Stimulated activated naive CD8-positive, alpha-beta T cell treated with anti-CD3 and anti-CD28 coated beads, Interleukin-15, amount 100 ng/mL, for 72 hours (primary cell): ENCODE results near the gene TMEM128.
A peak's percentile ranks its signal among the peaks of the same experiment; 100 is the strongest.

ENCODE experiments used
- ATAC-seq: fragments of 150-1000 bp; cut with Tn5 transposase; 2 replicates; pipeline ENCODE4 v1.10.0; 2021; ENCODE audit warnings: mild to moderate bottlenecking, moderate library complexity
- DNase-seq, 2 donors: peaks; one replicate each; pipeline ENCODE4 v3.0.0; 2021 to 2022
- H3K27ac Mint-ChIP-seq, 2 donors: one replicate each; pipeline ENCODE4 v1.8.0; 2022; ENCODE audit warnings: mild to moderate bottlenecking in 2 of 2, mixed read lengths in 2 of 2, moderate library complexity in 2 of 2
- H3K27me3 Mint-ChIP-seq: one replicate; pipeline ENCODE4 v1.8.0; 2022; ENCODE audit warnings: mixed read lengths
- H3K4me1 Mint-ChIP-seq: one replicate; pipeline ENCODE4 v1.8.0; 2022; ENCODE audit warnings: mild to moderate bottlenecking, mixed read lengths
- H3K4me3 Mint-ChIP-seq, 2 donors: one replicate each; pipeline ENCODE4 v1.8.0; 2022; ENCODE audit warnings: mild to moderate bottlenecking in 2 of 2, mixed read lengths in 2 of 2, moderate library complexity in 1 of 2
- H3K9me3 Mint-ChIP-seq, 2 donors: one replicate each; pipeline ENCODE4 v1.8.0; 2022; ENCODE audit warnings: mixed read lengths in 2 of 2

Gene TMEM128, protein sequence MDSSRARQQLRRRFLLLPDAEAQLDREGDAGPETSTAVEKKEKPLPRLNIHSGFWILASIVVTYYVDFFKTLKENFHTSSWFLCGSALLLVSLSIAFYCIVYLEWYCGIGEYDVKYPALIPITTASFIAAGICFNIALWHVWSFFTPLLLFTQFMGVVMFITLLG

GRCh38 chr4:4248029-4248884, at the start of gene TMEM128:
TMEM128 (minus strand) TSS chr4:4248223; CDS start chr4:4248202, 21 bp downstream.
- H3K4me1 Mint-ChIP-seq, result peaks cover 35% of the 10 kb centered on the region
- ATAC-seq, result peak; percentile 98

DNA sequence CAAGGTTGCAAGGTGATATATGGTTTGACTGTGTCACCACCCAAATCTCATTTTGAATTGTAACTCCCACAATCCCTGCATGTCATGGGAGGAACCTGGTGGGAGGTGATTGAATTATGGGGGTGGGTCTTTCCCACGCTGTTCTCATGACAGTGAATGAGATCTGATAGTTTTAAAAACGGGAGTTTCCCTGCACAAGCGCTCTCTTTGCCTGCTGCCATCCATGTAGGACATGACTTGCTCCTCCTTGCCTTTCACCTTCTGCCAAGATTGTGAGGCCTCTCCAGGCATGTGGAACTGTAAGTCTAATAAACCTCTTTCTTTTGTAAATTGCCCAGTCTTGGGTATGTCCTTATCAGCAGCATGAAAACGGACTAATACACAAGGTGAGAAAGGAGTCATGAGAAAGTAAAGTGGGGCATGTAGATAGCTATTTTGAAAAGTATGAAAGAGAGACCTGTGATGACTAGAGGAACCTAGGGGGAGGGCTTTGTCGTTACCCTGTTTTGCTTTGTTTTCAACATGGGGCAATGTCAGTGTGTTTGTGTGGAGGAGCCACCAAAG, 48.3 kb upstream of the TMEM128 start:
- H3K27me3 Mint-ChIP-seq, result no peaks in the 10 kb centered on the region
- DNase-seq, result no peak
- no peaks in the 10 kb centered on the region for H3K9me3 Mint-ChIP-seq
- ATAC-seq, result no peak
- H3K27ac Mint-ChIP-seq, result peak overlapping the region in 1 of 2 donors; percentile 29
- H3K4me3 Mint-ChIP-seq, result no peak overlapping the region
- H3K4me1 Mint-ChIP-seq, result peaks cover 10% of the 10 kb centered on the region

More at GRCh38 chr4:4248029-4248884, at the start of gene TMEM128:
- Mint-ChIP-seq H3K4me3 (peak within 1 kb of the TSS; percentile 92 to 96), H3K27me3 (no peaks in the 10 kb centered on the region), H3K27ac (peak within 1 kb of the TSS; percentile 99), H3K9me3 (no peaks in the 10 kb centered on the region)
- DNase-seq, result peak; percentile 86 to 90

GRCh38 chr4:4293279-4293678, 45.3 kb upstream of the TMEM128 start:
- DNase-seq, result no peak
- ATAC-seq, result no peak
- no peaks in the 10 kb centered on the region for H3K9me3 Mint-ChIP-seq
- no peak overlapping the region for H3K27ac Mint-ChIP-seq
- no peaks in the 10 kb centered on the region for H3K27me3 Mint-ChIP-seq
- H3K4me1 Mint-ChIP-seq, result peaks cover 29% of the 10 kb centered on the region
- no peak overlapping the region for H3K4me3 Mint-ChIP-seq

DNA sequence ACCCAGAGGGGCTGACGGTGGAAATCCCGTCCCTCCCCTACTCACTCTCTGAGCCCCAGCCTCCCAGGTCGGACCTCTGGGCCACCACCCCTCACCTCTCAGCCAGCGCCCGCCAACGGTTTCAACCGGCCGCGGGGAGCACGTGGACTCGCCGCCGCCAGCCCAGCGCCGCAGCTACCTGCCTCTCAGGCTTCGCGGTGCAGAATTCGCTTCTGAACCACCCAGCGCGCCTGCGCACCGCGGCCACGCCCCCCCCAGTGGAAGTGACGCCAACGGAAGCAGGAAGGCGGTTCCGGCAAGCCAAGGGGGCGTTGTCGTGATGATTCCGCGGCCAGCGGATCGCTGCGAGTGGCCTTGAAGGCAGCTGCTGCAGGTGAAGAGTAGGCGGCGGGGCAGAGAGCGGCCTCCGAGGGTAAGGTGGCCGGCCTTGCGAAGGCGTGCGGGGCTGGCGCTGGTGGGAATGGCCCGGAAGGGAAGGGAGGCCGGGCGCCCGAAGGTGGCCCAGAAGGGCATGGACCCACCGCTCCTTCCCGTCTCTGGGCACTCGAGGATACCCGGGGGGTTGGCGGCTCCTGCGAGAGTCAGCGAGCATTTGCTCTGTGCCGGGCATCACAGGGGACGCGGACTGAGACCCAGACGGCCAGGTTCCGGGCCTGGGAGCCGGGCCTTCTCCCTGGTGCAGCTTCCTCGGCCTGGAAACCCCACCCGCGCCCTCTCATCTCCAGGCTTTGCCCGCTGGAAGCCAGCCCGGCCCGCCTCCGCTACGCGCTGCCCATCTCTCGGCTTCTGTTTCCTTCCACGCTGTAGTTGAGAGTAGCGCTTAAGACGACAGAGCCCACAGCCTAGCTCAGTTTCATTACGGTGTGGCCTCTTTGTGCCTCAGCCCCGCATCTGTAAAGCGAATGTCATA, 42.2 kb upstream of the TMEM128 start, which contains the start of the genes LYAR and ZBTB49:
Gene LYAR, minus strand, starts transcription at position 214 of the 910 bp plus-strand sequence. CDS start 6,412 bp downstream, outside the sequence.
Gene ZBTB49, plus strand, starts transcription at position 311 of the 910 bp plus-strand sequence. CDS start 9,695 bp downstream, outside the sequence.
- no peaks in the 10 kb centered on the region for H3K27me3 Mint-ChIP-seq
- DNase-seq (peak; percentile 96 to 97), ATAC-seq (peak; percentile 95)
- H3K27ac Mint-ChIP-seq, result peak within 1 kb of the TSS; percentile 97
- peak within 1 kb of the TSS; percentile 98 to 99 for H3K4me3 Mint-ChIP-seq
- H3K4me1 Mint-ChIP-seq, result peaks cover 51% of the 10 kb centered on the region
- no peaks in the 10 kb centered on the region for H3K9me3 Mint-ChIP-seq

- H3K27me3 Mint-ChIP-seq, result no peaks in the 10 kb centered on the region
- H3K4me3 Mint-ChIP-seq, result peak overlapping the region; percentile 98 to 99
- peak; percentile 34 for ATAC-seq
- H3K27ac Mint-ChIP-seq, result peak overlapping the region; percentile 97
- no peaks in the 10 kb centered on the region for H3K9me3 Mint-ChIP-seq
- peaks cover 49% of the 10 kb centered on the region for H3K4me1 Mint-ChIP-seq
- DNase-seq, result no peak
These were observed 41.5 kb upstream of the TMEM128 start for GRCh38 chr4:4289597-4289940.

DNA sequence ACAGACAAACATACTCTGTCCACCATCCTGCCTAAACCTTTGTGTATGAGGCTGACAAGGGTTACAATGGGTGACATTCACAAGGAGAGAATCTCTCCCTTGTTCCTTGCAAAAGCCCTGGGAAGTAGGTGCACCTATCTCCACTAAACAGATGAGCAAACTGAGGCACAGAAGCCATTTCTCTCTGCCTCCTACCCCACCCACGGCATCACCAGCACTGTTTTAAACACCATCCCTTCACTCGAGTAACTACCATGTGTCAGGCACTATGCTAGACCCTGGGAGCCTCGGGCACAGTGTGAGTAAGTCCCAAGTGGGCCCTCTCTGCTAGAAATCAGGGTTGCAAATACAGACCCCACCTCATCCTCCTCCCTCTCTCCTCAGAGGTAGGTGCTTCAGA, 41.0 kb upstream of the TMEM128 start:
- DNase-seq, result no peak
- ATAC-seq, result no peak
- Mint-ChIP-seq H3K27ac (peak overlapping the region; percentile 97), H3K27me3 (no peaks in the 10 kb centered on the region), H3K9me3 (no peaks in the 10 kb centered on the region), H3K4me3 (peak overlapping the region; percentile 98 to 99), H3K4me1 (peaks cover 49% of the 10 kb centered on the region)

GRCh38 chr4:4288098-4288497, 40.1 kb upstream of the TMEM128 start:
- Mint-ChIP-seq H3K4me3 (peak overlapping the region; percentile 8 to 28), H3K9me3 (no peaks in the 10 kb centered on the region), H3K27me3 (no peaks in the 10 kb centered on the region), H3K4me1 (peaks cover 49% of the 10 kb centered on the region), H3K27ac (peak overlapping the region in 1 of 2 donors; percentile 76)
- DNase-seq (no peak), ATAC-seq (no peak)

GRCh38 chr4:4284827-4285618, 37.0 kb upstream of the TMEM128 start:
- no peaks in the 10 kb centered on the region for H3K9me3 Mint-ChIP-seq
- no peak overlapping the region for H3K4me3 Mint-ChIP-seq
- no peak for ATAC-seq
- H3K27ac Mint-ChIP-seq, result no peak overlapping the region
- no peak for DNase-seq
- peaks cover 36% of the 10 kb centered on the region for H3K4me1 Mint-ChIP-seq
- no peaks in the 10 kb centered on the region for H3K27me3 Mint-ChIP-seq

DNA sequence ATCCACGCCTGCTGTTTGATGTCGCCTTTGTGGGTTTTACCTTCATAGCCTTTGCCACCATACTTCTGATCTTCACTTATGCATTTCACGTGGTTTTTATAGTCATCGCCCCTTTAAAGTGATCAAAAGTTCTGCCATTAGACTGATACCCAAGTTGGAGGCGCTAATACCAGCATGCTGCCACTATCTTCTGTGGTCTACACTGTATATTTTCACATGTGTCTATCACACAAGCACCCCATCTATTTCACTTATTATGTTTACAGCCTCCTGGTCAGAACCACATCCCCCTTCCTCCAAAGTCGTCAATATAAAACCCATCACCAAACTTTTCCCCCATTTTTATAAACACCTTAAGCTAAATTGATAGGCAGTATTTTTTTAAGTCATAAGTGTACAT, 33.8 kb upstream of the TMEM128 start:
- Mint-ChIP-seq H3K27ac (no peak overlapping the region), H3K4me3 (no peak overlapping the region), H3K9me3 (no peaks in the 10 kb centered on the region), H3K27me3 (no peaks in the 10 kb centered on the region), H3K4me1 (peaks cover 9% of the 10 kb centered on the region)
- DNase-seq (no peak), ATAC-seq (no peak)

DNA sequence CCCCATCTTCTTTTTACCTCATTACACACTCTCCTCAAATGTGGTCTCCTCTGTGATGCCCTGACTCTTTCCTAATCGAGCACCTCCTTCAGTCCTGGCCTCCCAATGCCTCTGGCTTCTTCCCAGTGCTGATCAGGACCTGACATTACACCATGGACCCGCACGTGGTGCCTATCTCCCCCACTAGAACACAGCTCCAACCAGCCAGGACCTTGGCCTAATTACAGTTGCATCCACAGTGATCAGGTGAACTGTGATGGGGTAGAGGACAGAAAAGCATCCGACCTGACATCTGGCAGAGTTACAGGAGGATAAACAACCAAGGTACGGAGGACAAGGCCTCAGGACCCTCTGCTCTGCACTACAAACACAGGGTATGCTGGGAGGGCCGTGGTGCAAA, 29.5 kb upstream of the TMEM128 start:
- ATAC-seq (no peak), DNase-seq (no peak)
- Mint-ChIP-seq H3K9me3 (no peaks in the 10 kb centered on the region), H3K4me1 (no peaks in the 10 kb centered on the region), H3K4me3 (no peak overlapping the region), H3K27me3 (no peaks in the 10 kb centered on the region), H3K27ac (no peak overlapping the region)

DNA sequence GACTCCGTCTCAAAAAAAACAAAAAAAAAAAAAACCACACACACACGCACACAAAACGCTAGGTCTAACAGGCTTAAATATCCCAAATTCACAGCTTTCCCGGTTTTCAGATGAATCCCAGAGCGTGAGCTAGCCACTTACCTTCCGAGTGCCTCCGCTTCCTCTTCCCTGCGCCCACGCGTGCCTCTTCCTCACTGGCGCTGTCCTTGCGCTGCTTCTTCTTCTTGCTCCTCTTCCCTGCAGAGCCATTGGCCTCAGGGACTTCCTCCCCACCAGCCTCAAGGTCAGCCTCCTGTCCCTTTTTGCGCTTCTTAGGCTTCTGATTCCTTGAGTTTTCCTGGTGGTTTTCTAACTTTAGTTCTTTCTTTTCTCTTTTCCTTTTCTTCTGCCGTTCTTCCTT, 26.2 kb upstream of the TMEM128 start:
- H3K27ac Mint-ChIP-seq, result peak overlapping the region; percentile 66 to 96
- H3K4me1 Mint-ChIP-seq, result no peaks in the 10 kb centered on the region
- no peak for DNase-seq
- no peaks in the 10 kb centered on the region for H3K9me3 Mint-ChIP-seq
- H3K27me3 Mint-ChIP-seq, result no peaks in the 10 kb centered on the region
- H3K4me3 Mint-ChIP-seq, result no peak overlapping the region
- no peak for ATAC-seq

- Mint-ChIP-seq H3K4me1 (no peaks in the 10 kb centered on the region), H3K27ac (no peak overlapping the region), H3K27me3 (no peaks in the 10 kb centered on the region), H3K9me3 (no peaks in the 10 kb centered on the region), H3K4me3 (no peak overlapping the region)
- no peak for DNase-seq
- no peak for ATAC-seq
These were observed 23.9 kb upstream of the TMEM128 start for GRCh38 chr4:4271912-4272311.

DNA sequence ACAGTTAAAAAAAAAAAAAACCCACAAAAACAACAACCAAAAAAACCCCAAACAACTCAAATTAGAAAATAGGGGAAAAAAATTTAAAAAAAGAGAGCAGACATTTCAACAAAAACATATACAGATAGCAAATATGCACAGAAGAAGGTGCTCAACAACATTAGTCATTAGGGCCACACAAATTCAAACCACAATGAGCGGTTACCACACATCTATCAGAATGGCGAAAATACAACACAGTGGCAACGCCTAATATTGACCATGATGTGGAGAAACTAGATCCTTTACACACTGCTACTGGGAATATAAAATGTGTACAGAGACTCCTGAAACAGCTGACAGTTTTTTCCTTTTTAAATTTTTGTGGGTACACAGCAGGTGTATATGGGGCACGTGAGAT, 22.5 kb upstream of the TMEM128 start:
- no peak overlapping the region for H3K4me3 Mint-ChIP-seq
- no peak overlapping the region for H3K27ac Mint-ChIP-seq

DNA sequence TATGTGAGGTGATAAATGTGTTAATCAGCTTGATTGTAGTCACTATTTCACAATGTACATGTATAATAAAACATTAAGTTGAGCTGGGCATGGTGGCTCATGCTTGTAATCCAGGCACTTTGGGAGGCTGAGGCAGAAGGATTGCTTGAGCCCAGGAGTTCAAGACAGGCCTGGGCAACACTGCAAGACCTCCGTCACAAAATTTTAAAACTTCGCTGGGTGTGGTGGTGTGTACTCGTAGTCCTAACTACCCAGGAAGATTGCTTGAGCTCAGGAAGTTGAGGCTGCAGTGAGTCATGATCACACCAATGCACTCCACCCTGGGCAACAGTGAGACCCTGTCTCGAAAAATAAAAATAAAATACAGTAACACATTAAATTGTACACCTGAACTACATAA, 21.8 kb upstream of the TMEM128 start:
- no peaks in the 10 kb centered on the region for H3K27me3 Mint-ChIP-seq
- H3K9me3 Mint-ChIP-seq, result no peaks in the 10 kb centered on the region
- no peak for DNase-seq
- H3K27ac Mint-ChIP-seq, result peak overlapping the region; percentile 12 to 57
- no peak for ATAC-seq
- no peak overlapping the region for H3K4me3 Mint-ChIP-seq
- H3K4me1 Mint-ChIP-seq, result no peaks in the 10 kb centered on the region

More for the DNA sequence above, 22.5 kb upstream of the TMEM128 start:
- no peaks in the 10 kb centered on the region for H3K27me3 Mint-ChIP-seq
- ATAC-seq, result no peak
- H3K9me3 Mint-ChIP-seq, result no peaks in the 10 kb centered on the region
- H3K4me1 Mint-ChIP-seq, result no peaks in the 10 kb centered on the region
- DNase-seq, result no peak
